Adrenal gland (tissue), 12 donors: Measurements from ENCODE around the gene ST8SIA5. TPM values are rescaled to one million over a fixed set of nuclear protein-coding genes. Genes with fewer than 3 reads are reported as not detected.

Source experiments
- DNase-seq, 7 donors: peaks; one replicate each; pipeline ENCODE4 v3.0.0-alpha.2; 2019 to 2020
- H3K27ac ChIP-seq, 5 donors: fragments of 200-600 bp; sonication (generic) in 4 of 5; 1 replicate in 3 of 5; 2 replicates in 2 of 5; pipeline versions ENCODE4 v1.5.1 to v1.8.0; 2016 to 2020; ENCODE audit warnings: mild to moderate bottlenecking in 1 of 5
- H3K27me3 ChIP-seq: fragments of 200-600 bp; 2 replicates; pipeline ENCODE4 v1.8.0; 2021
- H3K36me3 ChIP-seq, 2 donors: fragments of 200-600 bp; replicated peaks in 1 of 2; 1 replicate in 1 of 2; 2 replicates in 1 of 2; pipeline versions ENCODE4 v1.5.1 to v1.8.0; 2018 to 2022
- H3K4me1 ChIP-seq, 2 donors: fragments of 200-600 bp; replicated peaks in 1 of 2; 1 replicate in 1 of 2; 2 replicates in 1 of 2; pipeline versions ENCODE4 v1.5.1 to v1.8.0; 2018 to 2021
- H3K4me3 ChIP-seq, 4 donors: fragments of 200-600 bp; sonication (generic) in 3 of 4; one replicate each; pipeline ENCODE4 v1.5.1; 2016 to 2018
- H3K9me3 ChIP-seq, 3 donors: fragments of 200-600 bp; sonication (generic) in 1 of 3; replicated peaks in 1 of 3; 1 replicate in 2 of 3; 2 replicates in 1 of 3; pipeline versions ENCODE4 v1.5.1 to v1.8.0; 2016 to 2021
- POLR2A ChIP-seq, 2 donors: fragments of 450-650 bp; IDR thresholded peaks; one replicate each; pipeline ENCODE4 v1.6.1; 2017; ENCODE audit warnings: antibody characterized with exemption in 2 of 2, mild to moderate bottlenecking in 2 of 2, moderate library complexity in 1 of 2
- WGBS, 4 donors: extraction: QIAGEN DNeasy Blood & Tissue Kit in 2 of 4; methylation state at CpG; one replicate each; pipeline versions ENCODE4 v1.1.5 to v1.1.7; 2013 to 2017; 5-methylcytosine and 5-hydroxymethylcytosine counted together
- intact Hi-C, 2 donors: fragments of 100-400 bp; cut with DNase I; formaldehyde crosslinking; loops; one replicate each; pipeline versions ENCODE4 v1.14.1 to v1.15.0; 2022 to 2023
- polyA plus RNA-seq, 3 donors: library from polyadenylated mRNA; stranded (reverse); fragments of 200-250 nt in 2 of 3; fragments of 350-450 nt in 1 of 3; fragmentation: Illumina TruSeq in 1 of 3; extraction: RNeasy Lipid Tissue Mini Kit (QIAGEN cat#74804) in 1 of 3; gene quantifications; one replicate each; pipeline ENCODE4 v1.2.3, GENCODE V29; 2013 to 2014
- total RNA-seq, 9 donors: library from RNA; depleted of rRNA in 4 of 9; stranded (reverse); fragments of >200 nt in 4 of 9; fragments of 120-200 nt in 1 of 9; fragmentation: NEBNext Ultra II Directional in 1 of 9; extraction: Animal tissue kit (Norgen Biotek cat#: 25700) in 1 of 9; gene quantifications; one replicate each; pipeline versions ENCODE4 v1.1.0 to v1.2.4, GENCODE V29; 2013 to 2023
- TF ChIP-seq, protein P1 (sequence below), 6 experiments: fragments of 450-650 bp in 4 of 6; fragments of 200-600 bp in 2 of 6; sonication (generic) in 1 of 6; IDR thresholded peaks; 1 replicate in 5 of 6; 2 replicates in 1 of 6; pipeline versions ENCODE4 v1.5.1 to v1.8.0; 2016 to 2021; ENCODE audit warnings: antibody characterized with exemption in 6 of 6, mild to moderate bottlenecking in 2 of 6, moderate library complexity in 1 of 6
- donor health status: healthy with polysubstance abuse.
- donor health status: Bipolar disorder and iron deficiency.
- donor health status: DM: yes; HTN: yes; CAD: no.
- donor health status: DM: no; HTN: no; CAD: no.
- donor health status: DM: no; HTN: no; CAD: no.
- donor health status: DM: yes; HTN: yes; CAD: no.

The ST8SIA5 gene
- total and polyA plus RNA-seq, 12 donors = 8.9 to 77.5 (median 23.9) TPM

DNA sequence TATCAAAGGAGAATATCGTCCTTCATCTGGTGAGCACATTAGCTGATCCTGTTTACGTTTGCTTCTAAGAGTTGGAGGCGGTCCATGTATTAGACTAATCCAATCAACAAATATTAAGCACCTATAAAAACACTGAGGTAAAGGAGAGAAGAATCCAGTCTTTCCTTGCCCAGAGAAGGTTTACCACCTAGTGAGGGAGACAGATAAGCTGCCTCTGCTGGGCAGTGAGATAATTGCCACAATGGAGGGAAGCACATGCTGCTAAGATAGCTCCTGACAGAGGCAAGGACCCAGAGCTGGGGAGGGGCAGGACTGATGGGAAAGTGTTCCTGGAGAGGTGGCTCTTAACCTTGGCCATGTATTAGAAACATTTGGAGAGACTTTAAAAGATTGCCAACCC lies 36.7 kb upstream of the ST8SIA5 start:
- Histone ChIP-seq H3K4me1 (no peaks in the 10 kb centered on the region), H3K4me3 (no peak overlapping the region), H3K27me3 (no peaks in the 10 kb centered on the region), H3K27ac (no peak overlapping the region), H3K36me3 (no peaks in the 10 kb centered on the region), H3K9me3 (no peaks in the 10 kb centered on the region)
- intact Hi-C loops = no loop called here
- no peak for DNase-seq
- no peak for TF ChIP-seq POLR2A (IDR thresholded peaks at IDR 0.05)
- TF ChIP-seq, protein P1, sequence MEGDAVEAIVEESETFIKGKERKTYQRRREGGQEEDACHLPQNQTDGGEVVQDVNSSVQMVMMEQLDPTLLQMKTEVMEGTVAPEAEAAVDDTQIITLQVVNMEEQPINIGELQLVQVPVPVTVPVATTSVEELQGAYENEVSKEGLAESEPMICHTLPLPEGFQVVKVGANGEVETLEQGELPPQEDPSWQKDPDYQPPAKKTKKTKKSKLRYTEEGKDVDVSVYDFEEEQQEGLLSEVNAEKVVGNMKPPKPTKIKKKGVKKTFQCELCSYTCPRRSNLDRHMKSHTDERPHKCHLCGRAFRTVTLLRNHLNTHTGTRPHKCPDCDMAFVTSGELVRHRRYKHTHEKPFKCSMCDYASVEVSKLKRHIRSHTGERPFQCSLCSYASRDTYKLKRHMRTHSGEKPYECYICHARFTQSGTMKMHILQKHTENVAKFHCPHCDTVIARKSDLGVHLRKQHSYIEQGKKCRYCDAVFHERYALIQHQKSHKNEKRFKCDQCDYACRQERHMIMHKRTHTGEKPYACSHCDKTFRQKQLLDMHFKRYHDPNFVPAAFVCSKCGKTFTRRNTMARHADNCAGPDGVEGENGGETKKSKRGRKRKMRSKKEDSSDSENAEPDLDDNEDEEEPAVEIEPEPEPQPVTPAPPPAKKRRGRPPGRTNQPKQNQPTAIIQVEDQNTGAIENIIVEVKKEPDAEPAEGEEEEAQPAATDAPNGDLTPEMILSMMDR (IDR thresholded peaks at IDR 0.05) = no peak
- 84 to 93% (median 86%) methylated on average over 3 of the region's 3 CpGs for WGBS, 4 donors

- H3K9me3 ChIP-seq = no peaks in the 10 kb centered on the region
- TF ChIP-seq, protein P1 (IDR thresholded peaks at IDR 0.05) = no peak
- TF ChIP-seq POLR2A (IDR thresholded peaks at IDR 0.05) = no peak
- intact Hi-C loops = no loop called here
- no peak overlapping the region for H3K4me3 ChIP-seq
- no peaks in the 10 kb centered on the region for H3K4me1 ChIP-seq
- H3K27me3 ChIP-seq = no peaks in the 10 kb centered on the region
- no peak overlapping the region for H3K27ac ChIP-seq
- no peak for DNase-seq
- no peaks in the 10 kb centered on the region for H3K36me3 ChIP-seq
- 83 to 96% (median 91%) methylated on average over 4 of the region's 4 CpGs for WGBS, 4 donors
Measured at GRCh38 chr18:46789088-46789487, 32.2 kb upstream of the ST8SIA5 start.

GRCh38 chr18:46787674-46788073 lies 30.8 kb upstream of the ST8SIA5 start:
- Histone ChIP-seq H3K27ac (no peak overlapping the region), H3K36me3 (no peaks in the 10 kb centered on the region), H3K4me3 (no peak overlapping the region), H3K9me3 (no peaks in the 10 kb centered on the region), H3K4me1 (no peaks in the 10 kb centered on the region), H3K27me3 (no peaks in the 10 kb centered on the region)
- TF ChIP-seq, protein P1 (IDR thresholded peaks at IDR 0.05) = no peak
- intact Hi-C loops = no loop called here
- WGBS, 4 donors = 80 to 84% (median 81%) methylated on average over 3 of the region's 3 CpGs
- DNase-seq = no peak

DNA sequence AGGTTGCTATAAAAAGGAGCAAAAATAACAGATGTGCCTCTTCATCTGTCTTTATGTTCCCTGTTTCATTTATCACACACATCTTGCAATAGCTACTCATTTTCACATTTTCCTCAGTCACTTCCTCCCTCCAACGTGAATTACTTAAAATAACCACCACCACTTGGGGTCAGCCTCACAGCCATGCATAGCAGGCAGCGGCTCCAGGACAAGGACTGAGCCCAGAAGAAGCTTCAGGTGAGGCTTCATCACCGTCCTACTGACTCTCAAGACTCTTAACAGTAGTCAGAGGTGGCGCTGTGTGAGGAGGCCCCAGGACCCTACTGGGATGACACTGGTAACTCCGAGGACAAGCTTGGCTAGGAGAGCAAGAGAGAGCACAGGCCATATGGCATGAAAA lies 15.5 kb upstream of the ST8SIA5 start:
- H3K4me3 ChIP-seq = no peak overlapping the region
- DNase-seq = no peak
- intact Hi-C loops = no loop called here

More for the DNA sequence above, 15.5 kb upstream of the ST8SIA5 start:
- Histone ChIP-seq H3K27me3 (no peaks in the 10 kb centered on the region), H3K27ac (no peak overlapping the region), H3K36me3 (no peaks in the 10 kb centered on the region), H3K4me1 (no peaks in the 10 kb centered on the region), H3K9me3 (no peaks in the 10 kb centered on the region)
- 72 to 85% (median 75%) methylated on average over 3 to 5 of the region's 5 CpGs for WGBS, 4 donors
- TF ChIP-seq, protein P1 (IDR thresholded peaks at IDR 0.05) = no peak
- TF ChIP-seq POLR2A (IDR thresholded peaks at IDR 0.05) = no peak
